CD4-positive, alpha-beta T cell treated with Interleukin-15 for 4 hours (primary cell): Measurements from ENCODE around the gene CCDC167.
A peak's percentile ranks its signal among the peaks of the same experiment; 100 is the strongest.

ENCODE experiments used
- DNase-seq: peaks from one replicate; pipeline ENCODE4 v3.0.0-alpha.2; 2020; ENCODE audit warnings: low spot score

CCDC167 gene

GRCh38 chr6:37488476-37488875, 11.2 kb downstream of the CCDC167 start:
- peak; percentile 47 for DNase-seq

- no peak for DNase-seq
Measured at GRCh38 chr6:37487591-37488380, 11.9 kb downstream of the CCDC167 start.

- no peak for DNase-seq
Measured at GRCh38 chr6:37486121-37486839, 13.4 kb downstream of the CCDC167 start.

- no peak for DNase-seq
Measured at GRCh38 chr6:37485291-37485702, 14.4 kb downstream of the CCDC167 start.

GRCh38 chr6:37484786-37485170, 14.9 kb downstream of the CCDC167 start:
- no peak for DNase-seq

- DNase-seq = peak; percentile 75
Measured at GRCh38 chr6:37483917-37484785, 15.5 kb downstream of the CCDC167 start.

- DNase-seq = no peak
Measured at GRCh38 chr6:37483252-37483901, 16.3 kb downstream of the CCDC167 start.

- no peak for DNase-seq
Measured at GRCh38 chr6:37482606-37483251, 17.0 kb downstream of the CCDC167 start.

GRCh38 chr6:37481711-37482605, 17.7 kb downstream of the CCDC167 start:
- no peak for DNase-seq

GRCh38 chr6:37480951-37481534, 18.6 kb downstream of the CCDC167 start:
- no peak for DNase-seq

GRCh38 chr6:37480118-37480736, 19.5 kb downstream of the CCDC167 start:
- DNase-seq = no peak

GRCh38 chr6:37479266-37479854, 20.3 kb downstream of the CCDC167 start:
- DNase-seq = no peak

GRCh38 chr6:37478827-37479226, 20.9 kb downstream of the CCDC167 start:
- no peak for DNase-seq

- DNase-seq = no peak
Measured at GRCh38 chr6:37477656-37478435, 21.8 kb downstream of the CCDC167 start.

- DNase-seq = no peak
Measured at GRCh38 chr6:37477191-37477590, 22.5 kb downstream of the CCDC167 start.

- no peak for DNase-seq
Measured at GRCh38 chr6:37474316-37474715, 25.4 kb downstream of the CCDC167 start.

GRCh38 chr6:37473364-37474095, 26.2 kb downstream of the CCDC167 start:
- no peak for DNase-seq

- no peak for DNase-seq
Measured at GRCh38 chr6:37467718-37468117, 32.0 kb downstream of the CCDC167 start.
